Liver (tissue), 9 donors: Measurements from ENCODE around the gene CHSY1. TPM values are rescaled to one million over a fixed set of nuclear protein-coding genes. Genes with fewer than 3 reads are reported as not detected.

ENCODE experiments used
- DNase-seq: peaks from one replicate; pipeline ENCODE4 v3.0.0-alpha.2; 2017; ENCODE audit warnings: low spot score
- H3K27ac ChIP-seq, 2 donors: one replicate each; pipeline ENCODE4 v1.7.0; 2013; ENCODE audit warnings: inconsistent platforms in 2 of 2, low read length in 2 of 2, control low read depth in 1 of 2, low read depth in 1 of 2, mild to moderate bottlenecking in 1 of 2
- H3K27me3 ChIP-seq, 4 donors: one replicate each; pipeline versions ENCODE4 v1.6.1 to v1.7.0; 2013; ENCODE audit warnings: low read length in 3 of 4, inconsistent platforms in 1 of 4, mild to moderate bottlenecking in 1 of 4, moderate library complexity in 1 of 4; ENCODE audit not compliant: control insufficient read depth in 4 of 4, insufficient read depth in 4 of 4
- H3K36me3 ChIP-seq, 4 donors: one replicate each; pipeline versions ENCODE4 v1.6.1 to v1.7.0; 2013; ENCODE audit warnings: low read length in 3 of 4, mild to moderate bottlenecking in 3 of 4, low read depth in 1 of 4, moderate library complexity in 1 of 4; ENCODE audit not compliant: control insufficient read depth in 4 of 4, insufficient read depth in 3 of 4
- H3K4me1 ChIP-seq, 4 donors: one replicate each; pipeline versions ENCODE4 v1.6.1 to v1.7.0; 2013; ENCODE audit warnings: low read length in 3 of 4, mild to moderate bottlenecking in 3 of 4, moderate library complexity in 1 of 4; ENCODE audit not compliant: control insufficient read depth in 4 of 4, insufficient read depth in 4 of 4
- H3K4me3 ChIP-seq, 3 donors: one replicate each; pipeline versions ENCODE4 v1.6.1 to v1.7.0; 2013; ENCODE audit warnings: low read length in 3 of 3, control low read depth in 1 of 3, low read depth in 1 of 3, mild to moderate bottlenecking in 1 of 3
- H3K9ac ChIP-seq, 2 donors: one replicate each; pipeline ENCODE4 v1.7.0; 2013; ENCODE audit warnings: low read length in 2 of 2, mild to moderate bottlenecking in 2 of 2, moderate library complexity in 2 of 2, control low read depth in 1 of 2, low read depth in 1 of 2
- H3K9me3 ChIP-seq, 4 donors: one replicate each; pipeline versions ENCODE4 v1.6.1 to v1.7.0; 2013; ENCODE audit warnings: low read length in 3 of 4; ENCODE audit not compliant: control insufficient read depth in 4 of 4
- EGR1 ChIP-seq, 2 donors: IDR thresholded peaks; 2 replicates each; pipeline ENCODE4 v1.6.1; 2016 to 2018; ENCODE audit warnings: antibody characterized with exemption in 2 of 2, low read depth in 2 of 2
- FOXA1 ChIP-seq: IDR thresholded peaks from 2 replicates; pipeline ENCODE4 v1.6.1; 2016; ENCODE audit warnings: antibody characterized with exemption
- FOXA2 ChIP-seq: IDR thresholded peaks from 2 replicates; pipeline ENCODE4 v1.6.1; 2016; ENCODE audit warnings: antibody characterized with exemption
- GABPA ChIP-seq, 2 donors: IDR thresholded peaks in 1 of 2; conservative IDR thresholded peaks in 1 of 2; 2 replicates each; pipeline ENCODE4 v1.6.1; 2016; ENCODE audit warnings: antibody characterized with exemption in 2 of 2, mild to moderate bottlenecking in 1 of 2, moderate library complexity in 1 of 2
- HNF4A ChIP-seq, 2 donors: conservative IDR thresholded peaks; 2 replicates each; pipeline ENCODE4 v1.6.1; 2016; ENCODE audit warnings: antibody characterized with exemption in 2 of 2, mild to moderate bottlenecking in 2 of 2
- HNF4G ChIP-seq: IDR thresholded peaks from 2 replicates; pipeline ENCODE4 v1.6.1; 2016; ENCODE audit warnings: antibody characterized with exemption
- JUND ChIP-seq, 2 donors: IDR thresholded peaks; 2 replicates each; pipeline ENCODE4 v1.6.1; 2016; ENCODE audit warnings: antibody characterized with exemption in 2 of 2
- NR2F2 ChIP-seq: IDR thresholded peaks from 2 replicates; pipeline ENCODE4 v1.6.1; 2016; ENCODE audit warnings: antibody characterized with exemption
- RAD21 ChIP-seq, 2 donors: IDR thresholded peaks; 2 replicates each; pipeline ENCODE4 v1.6.1; 2016; ENCODE audit warnings: antibody characterized with exemption in 2 of 2, mild to moderate bottlenecking in 2 of 2
- RXRA ChIP-seq, 2 donors: IDR thresholded peaks; 2 replicates each; pipeline ENCODE4 v1.6.1; 2017 to 2018; ENCODE audit warnings: antibody characterized with exemption in 2 of 2, mild to moderate bottlenecking in 1 of 2
- SP1 ChIP-seq: IDR thresholded peaks from 2 replicates; pipeline ENCODE4 v1.6.1; 2018; ENCODE audit warnings: antibody characterized with exemption, mild to moderate bottlenecking
- TAF1 ChIP-seq: conservative IDR thresholded peaks from 2 replicates; pipeline ENCODE4 v1.6.1; 2016; ENCODE audit warnings: antibody characterized with exemption, mild to moderate bottlenecking
- YY1 ChIP-seq: IDR thresholded peaks from 2 replicates; pipeline ENCODE4 v1.6.1; 2016; ENCODE audit warnings: antibody characterized with exemption, mild to moderate bottlenecking
- WGBS: extraction: QIAGEN DNeasy Blood & Tissue Kit; methylation state at CpG from one replicate; pipeline ENCODE4 v1.1.7; 2013; 5-methylcytosine and 5-hydroxymethylcytosine counted together
- polyA plus RNA-seq, 2 donors: library from polyadenylated mRNA; stranded (reverse) in 1 of 2; unstranded in 1 of 2; fragments of 200-250 nt in 1 of 2; fragments of >200 nt in 1 of 2; fragmentation: Nextera tagmentation in 1 of 2; extraction: Ambion mirVana in 1 of 2; gene quantifications; one replicate each; pipeline versions ENCODE4 v1.2.1 to v1.2.3, GENCODE V29; 2013 to 2015
- total RNA-seq, 2 donors: library from RNA; depleted of rRNA; stranded (reverse); fragments of >200 nt; gene quantifications; one replicate each; pipeline ENCODE4 v1.2.3, GENCODE V29; 2014
- TF ChIP-seq, protein P1 (sequence below): IDR thresholded peaks from 2 replicates; pipeline ENCODE4 v1.6.1; 2016; ENCODE audit warnings: antibody characterized with exemption, mild to moderate bottlenecking
- TF ChIP-seq, protein P2 (sequence below): IDR thresholded peaks from 2 replicates; pipeline ENCODE4 v1.6.1; 2016; ENCODE audit warnings: antibody characterized with exemption
- TF ChIP-seq, protein P3 (sequence below): fragments of 150-350 bp; IDR thresholded peaks from 2 replicates; pipeline ENCODE4 v1.5.1; 2017; ENCODE audit warnings: improper control_type of control experiment, low read depth, low read length; ENCODE audit not compliant: missing input control
- TF ChIP-seq, protein P4 (sequence below): IDR thresholded peaks from 2 replicates; pipeline ENCODE4 v1.6.1; 2016; ENCODE audit warnings: antibody characterized with exemption
- TF ChIP-seq, protein P5 (sequence below): IDR thresholded peaks from 2 replicates; pipeline ENCODE4 v1.6.1; 2016; ENCODE audit warnings: antibody characterized with exemption
- donor health status: healthy.
- donor health status: healthy.
- donor health status: healthy.
- donor health status: healthy.
- donor health status: healthy.

CHSY1 gene
- total and polyA plus RNA-seq, 4 donors = 1.4 to 12.3 (median 6.6) TPM

DNA sequence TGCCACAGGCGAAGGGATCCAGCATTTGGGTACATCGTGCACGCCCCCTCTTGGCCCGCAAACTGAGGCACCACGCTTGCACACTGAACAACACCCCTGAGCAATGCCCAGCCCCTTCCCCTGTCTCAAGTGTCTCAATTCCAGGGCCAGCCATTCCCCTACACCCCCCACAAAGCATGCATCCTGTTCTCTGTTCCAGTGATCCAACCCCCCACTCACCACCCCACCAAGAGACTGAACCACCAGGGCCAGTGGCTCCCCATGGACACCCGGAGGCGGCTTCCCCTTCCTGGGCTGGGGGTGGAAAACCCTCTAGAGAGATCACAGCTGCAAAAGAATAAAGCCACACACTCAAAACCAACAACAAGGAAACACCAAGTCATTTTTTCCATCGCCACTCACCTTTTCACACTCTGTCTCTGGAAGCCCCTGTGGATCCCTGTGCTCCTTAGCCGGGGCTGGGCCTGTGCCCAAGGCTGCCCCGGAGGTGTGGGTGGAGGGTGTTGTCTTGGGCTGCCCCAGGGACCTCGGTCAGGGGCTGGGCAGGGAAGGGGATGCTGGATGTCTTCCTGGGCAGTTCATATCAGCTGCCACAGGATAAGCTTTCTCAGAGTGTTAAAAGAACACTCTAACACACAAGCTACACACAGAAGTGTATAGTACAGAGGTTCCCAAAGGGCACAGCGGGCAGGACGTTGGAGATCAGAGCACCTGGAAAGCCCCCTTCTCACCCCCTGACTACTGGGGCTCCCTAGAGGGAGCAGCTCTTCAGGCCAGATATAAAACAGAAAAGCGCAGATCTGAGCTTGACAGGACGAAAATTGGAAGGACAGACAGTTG lies 92.5 kb downstream of the CHSY1 start:
- Histone ChIP-seq H3K27me3 (no peaks in the 10 kb centered on the region), H3K36me3 (no peaks in the 10 kb centered on the region), H3K27ac (no peak overlapping the region), H3K9ac (no peak overlapping the region), H3K4me1 (no peaks in the 10 kb centered on the region), H3K4me3 (no peak overlapping the region), H3K9me3 (peaks cover 0 to 2% (median 0%) of the 10 kb centered on the region in 4 donors)
- WGBS = 76% methylated on average over 15 of the region's 15 CpGs
- DNase-seq = no peak
- no peak for TF ChIP-seq HNF4G
- TF ChIP-seq FOXA2 = no peak
- no peak for TF ChIP-seq TAF1
- TF ChIP-seq, protein P1, sequence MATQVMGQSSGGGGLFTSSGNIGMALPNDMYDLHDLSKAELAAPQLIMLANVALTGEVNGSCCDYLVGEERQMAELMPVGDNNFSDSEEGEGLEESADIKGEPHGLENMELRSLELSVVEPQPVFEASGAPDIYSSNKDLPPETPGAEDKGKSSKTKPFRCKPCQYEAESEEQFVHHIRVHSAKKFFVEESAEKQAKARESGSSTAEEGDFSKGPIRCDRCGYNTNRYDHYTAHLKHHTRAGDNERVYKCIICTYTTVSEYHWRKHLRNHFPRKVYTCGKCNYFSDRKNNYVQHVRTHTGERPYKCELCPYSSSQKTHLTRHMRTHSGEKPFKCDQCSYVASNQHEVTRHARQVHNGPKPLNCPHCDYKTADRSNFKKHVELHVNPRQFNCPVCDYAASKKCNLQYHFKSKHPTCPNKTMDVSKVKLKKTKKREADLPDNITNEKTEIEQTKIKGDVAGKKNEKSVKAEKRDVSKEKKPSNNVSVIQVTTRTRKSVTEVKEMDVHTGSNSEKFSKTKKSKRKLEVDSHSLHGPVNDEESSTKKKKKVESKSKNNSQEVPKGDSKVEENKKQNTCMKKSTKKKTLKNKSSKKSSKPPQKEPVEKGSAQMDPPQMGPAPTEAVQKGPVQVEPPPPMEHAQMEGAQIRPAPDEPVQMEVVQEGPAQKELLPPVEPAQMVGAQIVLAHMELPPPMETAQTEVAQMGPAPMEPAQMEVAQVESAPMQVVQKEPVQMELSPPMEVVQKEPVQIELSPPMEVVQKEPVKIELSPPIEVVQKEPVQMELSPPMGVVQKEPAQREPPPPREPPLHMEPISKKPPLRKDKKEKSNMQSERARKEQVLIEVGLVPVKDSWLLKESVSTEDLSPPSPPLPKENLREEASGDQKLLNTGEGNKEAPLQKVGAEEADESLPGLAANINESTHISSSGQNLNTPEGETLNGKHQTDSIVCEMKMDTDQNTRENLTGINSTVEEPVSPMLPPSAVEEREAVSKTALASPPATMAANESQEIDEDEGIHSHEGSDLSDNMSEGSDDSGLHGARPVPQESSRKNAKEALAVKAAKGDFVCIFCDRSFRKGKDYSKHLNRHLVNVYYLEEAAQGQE = no peak
- TF ChIP-seq FOXA1 = no peak
- TF ChIP-seq GABPA (IDR thresholded peaks at IDR 0.05 in 1 of 2, conservative IDR thresholded peaks at IDR 0.05 in 1 of 2) = no peak
- TF ChIP-seq RXRA (IDR thresholded peaks at IDR 0.05) = no peak
- TF ChIP-seq, protein P2, sequence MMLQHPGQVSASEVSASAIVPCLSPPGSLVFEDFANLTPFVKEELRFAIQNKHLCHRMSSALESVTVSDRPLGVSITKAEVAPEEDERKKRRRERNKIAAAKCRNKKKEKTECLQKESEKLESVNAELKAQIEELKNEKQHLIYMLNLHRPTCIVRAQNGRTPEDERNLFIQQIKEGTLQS = no peak
- TF ChIP-seq, protein P3, sequence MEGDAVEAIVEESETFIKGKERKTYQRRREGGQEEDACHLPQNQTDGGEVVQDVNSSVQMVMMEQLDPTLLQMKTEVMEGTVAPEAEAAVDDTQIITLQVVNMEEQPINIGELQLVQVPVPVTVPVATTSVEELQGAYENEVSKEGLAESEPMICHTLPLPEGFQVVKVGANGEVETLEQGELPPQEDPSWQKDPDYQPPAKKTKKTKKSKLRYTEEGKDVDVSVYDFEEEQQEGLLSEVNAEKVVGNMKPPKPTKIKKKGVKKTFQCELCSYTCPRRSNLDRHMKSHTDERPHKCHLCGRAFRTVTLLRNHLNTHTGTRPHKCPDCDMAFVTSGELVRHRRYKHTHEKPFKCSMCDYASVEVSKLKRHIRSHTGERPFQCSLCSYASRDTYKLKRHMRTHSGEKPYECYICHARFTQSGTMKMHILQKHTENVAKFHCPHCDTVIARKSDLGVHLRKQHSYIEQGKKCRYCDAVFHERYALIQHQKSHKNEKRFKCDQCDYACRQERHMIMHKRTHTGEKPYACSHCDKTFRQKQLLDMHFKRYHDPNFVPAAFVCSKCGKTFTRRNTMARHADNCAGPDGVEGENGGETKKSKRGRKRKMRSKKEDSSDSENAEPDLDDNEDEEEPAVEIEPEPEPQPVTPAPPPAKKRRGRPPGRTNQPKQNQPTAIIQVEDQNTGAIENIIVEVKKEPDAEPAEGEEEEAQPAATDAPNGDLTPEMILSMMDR = no peak
- no peak for TF ChIP-seq EGR1 (IDR thresholded peaks at IDR 0.05; ENCODE audit: low read depth in 2 of 2)
- no peak for TF ChIP-seq NR2F2
- TF ChIP-seq, protein P4, sequence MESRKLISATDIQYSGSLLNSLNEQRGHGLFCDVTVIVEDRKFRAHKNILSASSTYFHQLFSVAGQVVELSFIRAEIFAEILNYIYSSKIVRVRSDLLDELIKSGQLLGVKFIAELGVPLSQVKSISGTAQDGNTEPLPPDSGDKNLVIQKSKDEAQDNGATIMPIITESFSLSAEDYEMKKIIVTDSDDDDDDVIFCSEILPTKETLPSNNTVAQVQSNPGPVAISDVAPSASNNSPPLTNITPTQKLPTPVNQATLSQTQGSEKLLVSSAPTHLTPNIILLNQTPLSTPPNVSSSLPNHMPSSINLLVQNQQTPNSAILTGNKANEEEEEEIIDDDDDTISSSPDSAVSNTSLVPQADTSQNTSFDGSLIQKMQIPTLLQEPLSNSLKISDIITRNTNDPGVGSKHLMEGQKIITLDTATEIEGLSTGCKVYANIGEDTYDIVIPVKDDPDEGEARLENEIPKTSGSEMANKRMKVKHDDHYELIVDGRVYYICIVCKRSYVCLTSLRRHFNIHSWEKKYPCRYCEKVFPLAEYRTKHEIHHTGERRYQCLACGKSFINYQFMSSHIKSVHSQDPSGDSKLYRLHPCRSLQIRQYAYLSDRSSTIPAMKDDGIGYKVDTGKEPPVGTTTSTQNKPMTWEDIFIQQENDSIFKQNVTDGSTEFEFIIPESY = no peak
- no peak for TF ChIP-seq HNF4A (conservative IDR thresholded peaks at IDR 0.05)
- TF ChIP-seq SP1 = no peak
- TF ChIP-seq YY1 = no peak
- TF ChIP-seq, protein P5, sequence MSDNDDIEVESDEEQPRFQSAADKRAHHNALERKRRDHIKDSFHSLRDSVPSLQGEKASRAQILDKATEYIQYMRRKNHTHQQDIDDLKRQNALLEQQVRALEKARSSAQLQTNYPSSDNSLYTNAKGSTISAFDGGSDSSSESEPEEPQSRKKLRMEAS = no peak
- TF ChIP-seq JUND (IDR thresholded peaks at IDR 0.05) = no peak
- TF ChIP-seq RAD21 (IDR thresholded peaks at IDR 0.05) = no peak
